ENCODE measurements around the gene TTC21A. TPM values are rescaled to one million over a fixed set of nuclear protein-coding genes. Genes with fewer than 3 reads are reported as not detected.
A peak's percentile ranks its signal among the peaks of the same experiment; 100 is the strongest.

The TTC21A gene
- total RNA-seq, 4 donors from 2014 or later, result 0.33 to 4.3 (median 1.1) TPM

- Histone ChIP-seq H3K27me3 (no peaks in the 10 kb centered on the region), H3K27ac (peak overlapping the region; percentile 84 to 100 (median 96)), H3K36me3 (no peaks in the 10 kb centered on the region), H3K9me3 (no peaks in the 10 kb centered on the region), H3K4me1 (peaks cover 32% of the 10 kb centered on the region in 2 donors), H3K4me3 (peak overlapping the region; percentile 51 to 80 (median 65))
- DNase-seq (no peak), ATAC-seq (no peak)
- in situ Hi-C loops (cut with MboI; ENCODE audit: low sequenced_read_pairs in 4 of 4) (no loop called here), intact Hi-C loops (cut with DNase I; ENCODE audit: low total_unique reads) (no loop called here)
- TF ChIP-seq, protein P1, sequence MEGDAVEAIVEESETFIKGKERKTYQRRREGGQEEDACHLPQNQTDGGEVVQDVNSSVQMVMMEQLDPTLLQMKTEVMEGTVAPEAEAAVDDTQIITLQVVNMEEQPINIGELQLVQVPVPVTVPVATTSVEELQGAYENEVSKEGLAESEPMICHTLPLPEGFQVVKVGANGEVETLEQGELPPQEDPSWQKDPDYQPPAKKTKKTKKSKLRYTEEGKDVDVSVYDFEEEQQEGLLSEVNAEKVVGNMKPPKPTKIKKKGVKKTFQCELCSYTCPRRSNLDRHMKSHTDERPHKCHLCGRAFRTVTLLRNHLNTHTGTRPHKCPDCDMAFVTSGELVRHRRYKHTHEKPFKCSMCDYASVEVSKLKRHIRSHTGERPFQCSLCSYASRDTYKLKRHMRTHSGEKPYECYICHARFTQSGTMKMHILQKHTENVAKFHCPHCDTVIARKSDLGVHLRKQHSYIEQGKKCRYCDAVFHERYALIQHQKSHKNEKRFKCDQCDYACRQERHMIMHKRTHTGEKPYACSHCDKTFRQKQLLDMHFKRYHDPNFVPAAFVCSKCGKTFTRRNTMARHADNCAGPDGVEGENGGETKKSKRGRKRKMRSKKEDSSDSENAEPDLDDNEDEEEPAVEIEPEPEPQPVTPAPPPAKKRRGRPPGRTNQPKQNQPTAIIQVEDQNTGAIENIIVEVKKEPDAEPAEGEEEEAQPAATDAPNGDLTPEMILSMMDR (IDR thresholded peaks at IDR 0.05 in 4 of 5, conservative IDR thresholded peaks at IDR 0.05 in 1 of 5), result no peak
- no peak for TF ChIP-seq POLR2A (IDR thresholded peaks at IDR 0.05)
Observed at GRCh38 chr3:39153977-39154279, 46.4 kb downstream of the TTC21A start.

DNA sequence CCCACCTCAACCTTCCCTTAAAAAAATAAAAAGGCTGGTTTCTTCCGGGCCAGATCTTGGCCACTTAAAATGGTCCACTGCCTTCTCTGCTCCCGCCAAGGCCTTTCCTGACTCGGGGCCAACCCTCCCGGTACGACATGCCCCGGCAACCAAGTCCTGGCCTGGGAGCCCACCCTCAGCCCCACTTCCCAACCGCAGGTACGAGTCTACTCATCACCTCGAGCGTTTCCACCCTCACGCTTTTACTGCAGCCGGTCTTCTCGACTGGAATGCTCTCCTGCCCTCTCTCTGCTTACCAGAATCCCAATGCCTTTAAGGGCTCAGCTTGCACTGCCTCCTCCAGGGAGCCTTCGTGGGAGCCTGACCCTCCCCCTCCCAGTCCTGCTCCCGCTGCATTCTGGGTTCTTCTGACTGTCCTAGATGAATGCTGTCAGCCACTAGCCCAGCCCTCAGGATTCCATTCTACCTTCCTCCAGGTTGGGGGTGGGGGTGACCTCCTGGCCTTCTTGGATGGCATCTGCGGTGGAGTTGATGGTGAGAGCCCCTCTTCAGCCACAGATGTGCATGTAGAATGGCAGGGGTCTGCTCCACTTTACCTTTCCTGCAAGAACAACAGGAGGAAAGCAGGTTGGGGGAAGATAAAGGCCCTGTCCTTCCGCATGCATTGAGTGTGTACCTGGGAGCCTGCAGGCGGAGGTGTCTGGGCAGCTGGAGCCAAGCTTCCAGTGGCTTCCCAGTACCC is 47.0 kb downstream of the TTC21A start:
- no peak for DNase-seq
- H3K9me3 ChIP-seq, result no peaks in the 10 kb centered on the region
- intact Hi-C loops (cut with DNase I; ENCODE audit: low total_unique reads) (no loop called here), in situ Hi-C loops (cut with MboI; ENCODE audit: low sequenced_read_pairs in 4 of 4) (no loop called here)
- H3K4me1 ChIP-seq, result peaks cover 27% of the 10 kb centered on the region in 2 donors
- ATAC-seq, result no peak
- no peaks in the 10 kb centered on the region for H3K36me3 ChIP-seq
- no peaks in the 10 kb centered on the region for H3K27me3 ChIP-seq
- peak overlapping the region; percentile 84 to 100 (median 96) for H3K27ac ChIP-seq
- peak overlapping the region in 2 of 4 donors; percentile 75 to 80 for H3K4me3 ChIP-seq
- TF ChIP-seq, protein P1 (IDR thresholded peaks at IDR 0.05 in 4 of 5, conservative IDR thresholded peaks at IDR 0.05 in 1 of 5), result no peak
- no peak for TF ChIP-seq POLR2A (IDR thresholded peaks at IDR 0.05)

DNA sequence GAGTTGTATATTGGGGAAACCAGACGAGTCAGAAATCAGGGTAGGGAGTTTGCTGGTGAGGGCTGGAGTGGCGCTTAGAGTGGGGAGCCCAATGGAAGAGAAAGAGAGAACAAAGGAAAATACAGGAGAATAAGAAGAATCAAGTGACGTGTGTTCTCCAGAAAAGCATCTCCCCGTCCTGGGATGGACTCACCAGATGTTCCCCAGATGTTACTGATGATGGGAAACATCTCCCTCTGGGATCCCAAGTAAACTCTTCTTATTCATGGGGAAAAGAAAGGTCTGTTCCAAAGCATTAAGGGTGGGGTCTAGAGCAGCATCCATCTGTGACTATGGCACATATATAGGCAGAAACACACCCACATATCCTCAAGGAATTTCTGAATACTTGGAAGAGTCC is 48.9 kb downstream of the TTC21A start:
- H3K4me3 ChIP-seq, result no peak overlapping the region
- DNase-seq (no peak), ATAC-seq (no peak)
- peaks cover 7 to 8% of the 10 kb centered on the region in 2 donors for H3K4me1 ChIP-seq
- no peak overlapping the region for H3K27ac ChIP-seq
- H3K27me3 ChIP-seq, result no peaks in the 10 kb centered on the region
- in situ Hi-C loops (cut with MboI; ENCODE audit: low sequenced_read_pairs in 4 of 4) (no loop called here), intact Hi-C loops (cut with DNase I; ENCODE audit: low total_unique reads) (no loop called here)
- TF ChIP-seq, protein P1 (IDR thresholded peaks at IDR 0.05 in 4 of 5, conservative IDR thresholded peaks at IDR 0.05 in 1 of 5), result no peak
- TF ChIP-seq POLR2A (IDR thresholded peaks at IDR 0.05), result no peak
- H3K36me3 ChIP-seq, result no peaks in the 10 kb centered on the region
- no peaks in the 10 kb centered on the region for H3K9me3 ChIP-seq

GRCh38 chr3:39157359-39157758 is 49.9 kb downstream of the TTC21A start:
- DNase-seq, result no peak

More at GRCh38 chr3:39157359-39157758, 49.9 kb downstream of the TTC21A start:
- Histone ChIP-seq H3K27me3 (no peaks in the 10 kb centered on the region), H3K36me3 (no peaks in the 10 kb centered on the region), H3K4me1 (no peaks in the 10 kb centered on the region), H3K9me3 (no peaks in the 10 kb centered on the region), H3K4me3 (no peak overlapping the region), H3K27ac (no peak overlapping the region)
- intact Hi-C loops (cut with DNase I; ENCODE audit: low total_unique reads), result no loop called here
- in situ Hi-C loops (cut with MboI; ENCODE audit: low sequenced_read_pairs in 4 of 4), result no loop called here
- no peak for TF ChIP-seq POLR2A (IDR thresholded peaks at IDR 0.05)
- TF ChIP-seq, protein P1 (IDR thresholded peaks at IDR 0.05 in 4 of 5, conservative IDR thresholded peaks at IDR 0.05 in 1 of 5), result no peak
- ATAC-seq, result no peak
